Measurements from ENCODE around the gene CNGB1. TPM values are rescaled to one million over a fixed set of nuclear protein-coding genes. Genes with fewer than 3 reads are reported as not detected.

The CNGB1 gene
- total RNA-seq, 1 experiment from 2014 or later, result not detected

GRCh38 chr16:57890752-57891111, 80.2 kb downstream of the CNGB1 start:
- BruUV-seq (replicated peaks), result no TSS peak
- TF ChIP-seq, protein P1, sequence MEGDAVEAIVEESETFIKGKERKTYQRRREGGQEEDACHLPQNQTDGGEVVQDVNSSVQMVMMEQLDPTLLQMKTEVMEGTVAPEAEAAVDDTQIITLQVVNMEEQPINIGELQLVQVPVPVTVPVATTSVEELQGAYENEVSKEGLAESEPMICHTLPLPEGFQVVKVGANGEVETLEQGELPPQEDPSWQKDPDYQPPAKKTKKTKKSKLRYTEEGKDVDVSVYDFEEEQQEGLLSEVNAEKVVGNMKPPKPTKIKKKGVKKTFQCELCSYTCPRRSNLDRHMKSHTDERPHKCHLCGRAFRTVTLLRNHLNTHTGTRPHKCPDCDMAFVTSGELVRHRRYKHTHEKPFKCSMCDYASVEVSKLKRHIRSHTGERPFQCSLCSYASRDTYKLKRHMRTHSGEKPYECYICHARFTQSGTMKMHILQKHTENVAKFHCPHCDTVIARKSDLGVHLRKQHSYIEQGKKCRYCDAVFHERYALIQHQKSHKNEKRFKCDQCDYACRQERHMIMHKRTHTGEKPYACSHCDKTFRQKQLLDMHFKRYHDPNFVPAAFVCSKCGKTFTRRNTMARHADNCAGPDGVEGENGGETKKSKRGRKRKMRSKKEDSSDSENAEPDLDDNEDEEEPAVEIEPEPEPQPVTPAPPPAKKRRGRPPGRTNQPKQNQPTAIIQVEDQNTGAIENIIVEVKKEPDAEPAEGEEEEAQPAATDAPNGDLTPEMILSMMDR (IDR thresholded peaks at IDR 0.05; ENCODE audit: unreplicated experiment), result no peak
- DNase-seq (ENCODE audit: unreplicated experiment), result no peak
- Mint-ChIP-seq H3K4me1 (ENCODE audit: insufficient read depth, unreplicated experiment) (peaks cover 33% of the 10 kb centered on the region), H3K27me3 (ENCODE audit: insufficient read depth, unreplicated experiment) (peaks cover 20% of the 10 kb centered on the region), H3K27ac (ENCODE audit: low read depth, unreplicated experiment) (no peak overlapping the region), H3K36me3 (ENCODE audit: insufficient read depth, unreplicated experiment) (peaks cover 6% of the 10 kb centered on the region), H3K9me3 (ENCODE audit: unreplicated experiment) (peaks cover 7% of the 10 kb centered on the region), H3K4me3 (ENCODE audit: unreplicated experiment) (no peak overlapping the region)
- POLR2A ChIA-PET, result interaction anchor here (1.6 kb wide), 2 partner anchors 24 to 110 kb away, joined by 4 to 6 read pairs; partner anchors contain the start of genes USB1 and ZNF319
- CTCF ChIA-PET, result interaction anchor here (0.6 to 1.5 kb wide), 4 partner anchors 10 to 315 kb away, joined by 3 to 7 read pairs (median 4); no protein-coding TSS in a partner anchor
- intact Hi-C loops (cut with micrococcal nuclease), result no loop called here

DNA sequence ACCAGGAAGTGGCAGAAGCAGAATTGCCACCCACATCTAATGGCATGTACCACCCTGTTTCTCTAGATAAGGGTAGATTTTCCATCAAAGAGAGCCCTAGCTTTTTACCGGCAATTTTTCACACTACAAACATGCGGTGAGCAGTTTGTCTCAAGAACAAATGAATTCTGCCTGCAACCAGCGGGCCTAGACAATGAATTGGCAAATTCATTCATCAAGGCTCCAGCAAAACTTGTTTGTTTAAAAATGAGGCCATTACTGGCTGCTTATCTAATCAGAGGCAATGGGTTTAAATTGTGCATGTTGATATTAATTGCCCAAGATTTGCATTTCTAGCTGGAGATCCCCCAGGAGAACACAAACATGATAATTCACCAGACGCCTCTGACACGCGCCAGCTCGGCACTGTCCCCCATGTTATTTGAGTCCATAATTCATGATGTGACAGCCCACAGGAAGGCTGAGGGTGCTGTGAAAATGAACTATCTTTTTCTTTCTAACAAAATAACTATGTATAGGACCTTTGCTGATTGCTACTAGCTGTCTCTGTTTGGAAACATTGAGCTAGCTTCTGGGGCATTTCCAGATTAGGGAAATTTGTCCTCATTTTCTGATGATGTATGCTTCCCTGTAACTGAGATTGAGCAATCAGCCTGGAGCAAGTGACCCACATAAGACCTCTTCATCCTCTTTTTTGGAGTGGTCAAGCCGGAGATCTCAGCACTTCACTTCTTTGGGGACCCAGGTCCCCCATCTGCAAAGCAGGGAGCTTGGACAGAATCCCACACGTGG, 80.8 kb downstream of the CNGB1 start:
- peaks cover 26% of the 10 kb centered on the region for H3K27me3 Mint-ChIP-seq (ENCODE audit: insufficient read depth, unreplicated experiment)
- no TSS peak for BruUV-seq (replicated peaks)
- TF ChIP-seq, protein P1 (IDR thresholded peaks at IDR 0.05; ENCODE audit: unreplicated experiment), result no peak
- H3K36me3 Mint-ChIP-seq (ENCODE audit: insufficient read depth, unreplicated experiment), result peaks cover 6% of the 10 kb centered on the region
- peaks cover 33% of the 10 kb centered on the region for H3K4me1 Mint-ChIP-seq (ENCODE audit: insufficient read depth, unreplicated experiment)
- intact Hi-C loops (cut with micrococcal nuclease), result no loop called here
- peak; percentile 35 for DNase-seq (ENCODE audit: unreplicated experiment)
- peaks cover 7% of the 10 kb centered on the region for H3K9me3 Mint-ChIP-seq (ENCODE audit: unreplicated experiment)
- no peak overlapping the region for H3K4me3 Mint-ChIP-seq (ENCODE audit: unreplicated experiment)
- POLR2A ChIA-PET, result interaction anchor here (0.6 to 1.6 kb wide), 2 partner anchors 23 to 654 kb away, joined by 3 to 4 read pairs; no protein-coding TSS in a partner anchor
- no peak overlapping the region for H3K27ac Mint-ChIP-seq (ENCODE audit: low read depth, unreplicated experiment)
- CTCF ChIA-PET, result interaction anchor here (1.0 to 1.8 kb wide), 5 partner anchors 9 to 242 kb away, joined by 3 to 7 read pairs (median 4); no protein-coding TSS in a partner anchor

- BruUV-seq (replicated peaks), result no TSS peak
- no peak overlapping the region for H3K4me3 Mint-ChIP-seq (ENCODE audit: unreplicated experiment)
- H3K4me1 Mint-ChIP-seq (ENCODE audit: insufficient read depth, unreplicated experiment), result peaks cover 33% of the 10 kb centered on the region
- H3K9me3 Mint-ChIP-seq (ENCODE audit: unreplicated experiment), result peaks cover 7% of the 10 kb centered on the region
- TF ChIP-seq, protein P1 (IDR thresholded peaks at IDR 0.05; ENCODE audit: unreplicated experiment), result no peak
- H3K27ac Mint-ChIP-seq (ENCODE audit: low read depth, unreplicated experiment), result no peak overlapping the region
- intact Hi-C loops (cut with micrococcal nuclease), result no loop called here
- ChIA-PET CTCF (interaction anchor here (1.0 to 1.8 kb wide), 3 partner anchors 9 to 133 kb away, joined by 3 to 6 read pairs (median 3); no protein-coding TSS in a partner anchor), POLR2A (interaction anchor here (1.6 kb wide), 1 partner anchor 23 kb away, joined by 4 read pairs; no protein-coding TSS in a partner anchor)
- peaks cover 32% of the 10 kb centered on the region for H3K27me3 Mint-ChIP-seq (ENCODE audit: insufficient read depth, unreplicated experiment)
- peaks cover 6% of the 10 kb centered on the region for H3K36me3 Mint-ChIP-seq (ENCODE audit: insufficient read depth, unreplicated experiment)
- DNase-seq (ENCODE audit: unreplicated experiment), result no peak
Measured at GRCh38 chr16:57889522-57889921, 81.4 kb downstream of the CNGB1 start.

DNA sequence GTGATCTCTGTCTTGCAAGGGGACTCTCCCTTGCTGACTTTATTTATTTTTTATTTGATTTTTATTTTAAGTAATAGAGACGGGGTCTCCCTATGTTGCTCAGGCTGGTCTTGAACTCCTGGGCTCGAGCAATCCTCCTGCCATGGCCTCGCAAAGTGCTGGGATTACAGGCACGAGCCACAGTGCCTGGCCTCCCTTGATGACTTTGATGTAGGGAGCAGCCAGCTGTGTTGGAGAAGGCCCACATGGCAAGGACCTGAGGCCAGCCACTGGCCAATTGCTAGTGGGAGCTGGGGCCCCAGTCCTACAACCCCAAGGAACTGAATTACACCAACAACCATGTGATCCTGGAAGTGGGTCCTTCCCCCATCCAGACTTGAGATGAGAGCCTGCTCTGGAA, 81.8 kb downstream of the CNGB1 start:
- no peak for DNase-seq (ENCODE audit: unreplicated experiment)
- ChIA-PET CTCF (interaction anchor here (0.6 to 1.8 kb wide), 4 partner anchors 10 to 218 kb away, joined by 3 to 6 read pairs (median 3); no protein-coding TSS in a partner anchor), POLR2A (interaction anchor here (1.6 kb wide), 1 partner anchor 22 kb away, joined by 4 read pairs; no protein-coding TSS in a partner anchor)
- H3K9me3 Mint-ChIP-seq (ENCODE audit: unreplicated experiment), result peaks cover 4% of the 10 kb centered on the region
- no TSS peak for BruUV-seq (replicated peaks)
- no peak overlapping the region for H3K27ac Mint-ChIP-seq (ENCODE audit: low read depth, unreplicated experiment)
- H3K36me3 Mint-ChIP-seq (ENCODE audit: insufficient read depth, unreplicated experiment), result peaks cover 4% of the 10 kb centered on the region
- intact Hi-C loops (cut with micrococcal nuclease), result no loop called here
- peaks cover 31% of the 10 kb centered on the region for H3K4me1 Mint-ChIP-seq (ENCODE audit: insufficient read depth, unreplicated experiment)
- no peak overlapping the region for H3K4me3 Mint-ChIP-seq (ENCODE audit: unreplicated experiment)
- peaks cover 36% of the 10 kb centered on the region for H3K27me3 Mint-ChIP-seq (ENCODE audit: insufficient read depth, unreplicated experiment)
- TF ChIP-seq, protein P1 (IDR thresholded peaks at IDR 0.05; ENCODE audit: unreplicated experiment), result no peak

Data from MCF 10A (cell line).